ENCODE measurements around the gene ZDHHC13.

- no peak for TF ChIP-seq CTCF (IDR thresholded peaks at IDR 0.05)
- no peak for TF ChIP-seq ZFX (IDR thresholded peaks at IDR 0.05; ENCODE audit: borderline replicate concordance)
Measured at GRCh38 chr11:19163617-19164016, 46.6 kb downstream of the ZDHHC13 start.
